ENCODE results near the gene HOXC12.

DNA sequence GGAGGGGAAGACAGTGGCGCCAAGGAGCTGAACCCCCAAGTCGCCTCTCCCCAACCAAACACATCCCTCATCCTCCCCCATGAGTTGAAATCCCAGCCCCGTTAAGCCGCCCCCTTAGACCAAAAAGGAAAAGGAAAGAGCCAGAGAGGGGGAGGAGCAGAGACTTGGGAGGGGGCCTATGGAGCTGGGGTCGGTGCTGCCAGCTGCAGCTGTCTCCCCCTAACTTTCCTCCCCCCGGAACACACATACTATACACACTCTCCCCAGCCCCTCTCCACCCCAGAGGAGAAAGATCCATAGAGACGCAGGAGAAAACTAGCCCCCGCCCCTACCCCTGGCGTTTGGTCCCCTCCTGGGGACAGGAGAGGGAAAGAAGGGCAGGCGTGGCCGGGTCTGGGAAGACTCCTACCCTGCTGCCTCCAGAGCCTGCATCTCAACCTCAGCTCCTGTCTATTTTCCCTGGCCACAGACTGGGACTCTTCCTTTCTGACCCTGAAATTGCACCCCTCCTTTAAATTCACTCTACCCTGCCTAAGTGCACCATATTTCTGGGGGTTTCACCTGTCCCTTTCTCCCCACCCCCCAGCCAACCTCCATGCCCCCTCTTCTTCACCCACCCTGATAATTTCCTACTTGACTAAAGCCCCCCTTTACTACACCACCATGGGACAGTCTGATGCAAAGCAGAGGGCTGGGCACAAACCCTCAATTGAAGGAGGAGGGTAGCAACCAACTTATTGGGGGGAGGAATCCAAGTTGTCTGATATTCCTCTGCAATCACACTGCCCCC, 43.6 kb downstream of the HOXC12 start:
- TF ChIP-seq POLR2A (IDR thresholded peaks at IDR 0.05): no peak
- TF ChIP-seq, protein P1, sequence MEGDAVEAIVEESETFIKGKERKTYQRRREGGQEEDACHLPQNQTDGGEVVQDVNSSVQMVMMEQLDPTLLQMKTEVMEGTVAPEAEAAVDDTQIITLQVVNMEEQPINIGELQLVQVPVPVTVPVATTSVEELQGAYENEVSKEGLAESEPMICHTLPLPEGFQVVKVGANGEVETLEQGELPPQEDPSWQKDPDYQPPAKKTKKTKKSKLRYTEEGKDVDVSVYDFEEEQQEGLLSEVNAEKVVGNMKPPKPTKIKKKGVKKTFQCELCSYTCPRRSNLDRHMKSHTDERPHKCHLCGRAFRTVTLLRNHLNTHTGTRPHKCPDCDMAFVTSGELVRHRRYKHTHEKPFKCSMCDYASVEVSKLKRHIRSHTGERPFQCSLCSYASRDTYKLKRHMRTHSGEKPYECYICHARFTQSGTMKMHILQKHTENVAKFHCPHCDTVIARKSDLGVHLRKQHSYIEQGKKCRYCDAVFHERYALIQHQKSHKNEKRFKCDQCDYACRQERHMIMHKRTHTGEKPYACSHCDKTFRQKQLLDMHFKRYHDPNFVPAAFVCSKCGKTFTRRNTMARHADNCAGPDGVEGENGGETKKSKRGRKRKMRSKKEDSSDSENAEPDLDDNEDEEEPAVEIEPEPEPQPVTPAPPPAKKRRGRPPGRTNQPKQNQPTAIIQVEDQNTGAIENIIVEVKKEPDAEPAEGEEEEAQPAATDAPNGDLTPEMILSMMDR (IDR thresholded peaks at IDR 0.05): no peak
- no peak for TF ChIP-seq POLR2AphosphoS5 (IDR thresholded peaks at IDR 0.05)

Data from suprapubic skin (tissue), 4 donors.